PC-3 (cell line): ENCODE results near the gene TOGARAM2. TPM values are rescaled to one million over a fixed set of nuclear protein-coding genes. Genes with fewer than 3 reads are reported as not detected.
A peak's percentile ranks its signal among the peaks of the same experiment; 100 is the strongest.

ENCODE experiments used
- ATAC-seq: fragments of 200-7000 bp; cut with Tn5 transposase; 2 replicates; pipeline ENCODE4 v1.9.1; 2020; ENCODE audit warnings: mild to moderate bottlenecking, moderate library complexity
- BruUV-seq: library from RNA; stranded (reverse); fragments of 400-500 nt; replicated peaks from 2 replicates; lab custom pipeline; 2021; lab: Mats Ljungman, UMichigan
- CTCF ChIA-PET: fragments of 300-600 bp; sonication (Branson Sonifier 250); formaldehyde crosslinking; loops from one replicate; lab custom pipeline; 2022; ENCODE audit warnings: antibody characterized with exemption; lab: Charles Lee
- POLR2A ChIA-PET: fragments of 300-600 bp; sonication (Branson Sonifier 250); formaldehyde crosslinking; loops from one replicate; lab custom pipeline; 2022; ENCODE audit warnings: antibody characterized with exemption; ENCODE audit not compliant: unreplicated experiment; lab: Charles Lee
- DNase-seq: peaks from one replicate; pipeline ENCODE4 v3.0.0-alpha.2; 2015
- H2AFZ ChIP-seq: fragments of 300-600 bp; sonication (generic); 2 replicates; pipeline ENCODE4 v1.6.0; 2016; ENCODE audit warnings: antibody characterized with exemption, low read length
- H3F3A ChIP-seq: fragments of 300-600 bp; sonication (generic); one replicate; pipeline ENCODE4 v1.6.0; 2017; ENCODE audit warnings: antibody characterized with exemption, low read length, control low read depth, mild to moderate bottlenecking; ENCODE audit not compliant: unreplicated experiment
- H3K27ac ChIP-seq: fragments of 300-600 bp; sonication (generic); 2 replicates; pipeline ENCODE4 v1.5.1; 2016; ENCODE audit warnings: mild to moderate bottlenecking, low read length
- H3K27me3 ChIP-seq: fragments of 300-600 bp; sonication (generic); 2 replicates; pipeline ENCODE4 v1.6.1; 2016; ENCODE audit warnings: low read length, mixed read lengths
- H3K36me3 ChIP-seq: fragments of 300-600 bp; sonication (generic); 2 replicates; pipeline ENCODE4 v1.6.1; 2016; ENCODE audit warnings: low read depth, mixed run types, low read length, mixed read lengths
- H3K4me1 ChIP-seq: fragments of 300-600 bp; sonication (generic); 2 replicates; pipeline ENCODE4 v1.5.1; 2016; ENCODE audit warnings: low read length; ENCODE audit not compliant: insufficient read depth
- H3K4me2 ChIP-seq: fragments of 300-600 bp; sonication (generic); 2 replicates; pipeline ENCODE4 v1.6.0; 2016; ENCODE audit warnings: low read length
- H3K4me3 ChIP-seq: fragments of 300-600 bp; sonication (generic); 2 replicates; pipeline ENCODE4 v1.5.1; 2016; ENCODE audit warnings: mild to moderate bottlenecking, low read length, mixed read lengths
- H3K79me2 ChIP-seq: fragments of 300-600 bp; sonication (generic); 2 replicates; pipeline ENCODE4 v1.6.1; 2017; ENCODE audit warnings: low read length, mixed read lengths
- H3K9ac ChIP-seq: fragments of 300-600 bp; sonication (generic); 2 replicates; pipeline ENCODE4 v1.6.0; 2016; ENCODE audit warnings: mild to moderate bottlenecking, low read length
- H3K9me2 ChIP-seq: fragments of 300-600 bp; sonication (generic); replicated peaks from 2 replicates; pipeline ENCODE4 v1.6.1; 2016; ENCODE audit warnings: mixed run types, low read length, mixed read lengths
- H3K9me3 ChIP-seq: fragments of 300-600 bp; sonication (generic); 2 replicates; pipeline ENCODE4 v1.6.1; 2016; ENCODE audit warnings: low read length, mixed read lengths
- H4K20me1 ChIP-seq: fragments of 300-600 bp; sonication (generic); 2 replicates; pipeline ENCODE4 v1.6.1; 2016; ENCODE audit warnings: low read length, mixed read lengths
- EZH2 ChIP-seq: fragments of 300-600 bp; sonication (generic); IDR thresholded peaks from one replicate; pipeline ENCODE4 v1.6.1; 2017; ENCODE audit warnings: antibody characterized with exemption, mild to moderate bottlenecking, low read length; ENCODE audit not compliant: unreplicated experiment
- EZH2phosphoT487 ChIP-seq: fragments of 300-600 bp; sonication (generic); IDR thresholded peaks from 2 replicates; pipeline ENCODE4 v1.6.1; 2018; ENCODE audit warnings: mild to moderate bottlenecking, antibody characterized with exemption, low read length, borderline replicate concordance
- intact Hi-C: fragments of 100-400 bp; cut with micrococcal nuclease; formaldehyde crosslinking; loops from 2 replicates; pipeline ENCODE4 v1.9.0; 2023
- total RNA-seq: library from RNA; depleted of rRNA; stranded (reverse); fragments of >200 nt; gene quantifications from 2 replicates; pipeline ENCODE4 v1.2.3, GENCODE V29; 2014
- TF ChIP-seq, protein P1 (sequence below): fragments of 300-600 bp; sonication (generic); conservative IDR thresholded peaks from 2 replicates; pipeline ENCODE4 v1.5.1; 2017; ENCODE audit warnings: antibody characterized with exemption, low read depth, mild to moderate bottlenecking, low read length

Gene TOGARAM2
- total RNA-seq, 1 experiment from 2014 or later: not detected

DNA sequence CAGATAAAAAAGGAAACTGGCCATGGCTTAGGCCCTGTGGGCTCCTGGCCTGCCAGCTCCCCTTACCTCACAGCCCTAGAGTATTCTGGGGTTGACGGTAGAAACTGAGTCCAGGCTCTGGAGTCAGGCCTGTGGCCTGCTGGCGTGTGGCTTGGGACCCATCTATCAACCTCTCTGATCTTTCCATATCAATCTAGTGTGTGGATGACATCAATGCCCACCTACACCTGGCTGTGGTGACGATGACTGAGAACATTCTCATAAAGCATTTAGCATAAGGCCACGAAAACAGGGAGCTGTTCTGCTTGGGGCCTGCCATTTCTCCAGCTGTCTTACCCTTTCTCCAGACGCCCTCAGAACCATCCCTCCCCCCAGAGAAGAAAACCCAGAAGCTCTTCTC is 75.4 kb downstream of the TOGARAM2 start:
- Histone ChIP-seq H3K9me3 (no peaks in the 10 kb centered on the region), H3K27ac (no peak overlapping the region), H3K9me2 (no peaks in the 10 kb centered on the region), H3K4me1 (peaks cover 12% of the 10 kb centered on the region), H3F3A (no peaks in the 10 kb centered on the region), H3K79me2 (no peaks in the 10 kb centered on the region), H3K4me2 (no peak overlapping the region), H3K27me3 (no peaks in the 10 kb centered on the region), H3K9ac (no peak overlapping the region), H4K20me1 (no peaks in the 10 kb centered on the region), H3K4me3 (no peak overlapping the region), H2AFZ (no peak overlapping the region), H3K36me3 (no peaks in the 10 kb centered on the region)
- no TSS peak for BruUV-seq
- POLR2A ChIA-PET: no interaction called here
- CTCF ChIA-PET: no interaction called here
- no peak for ATAC-seq
- no peak for DNase-seq
- no peak for TF ChIP-seq EZH2
- TF ChIP-seq EZH2phosphoT487: no peak
- TF ChIP-seq, protein P1, sequence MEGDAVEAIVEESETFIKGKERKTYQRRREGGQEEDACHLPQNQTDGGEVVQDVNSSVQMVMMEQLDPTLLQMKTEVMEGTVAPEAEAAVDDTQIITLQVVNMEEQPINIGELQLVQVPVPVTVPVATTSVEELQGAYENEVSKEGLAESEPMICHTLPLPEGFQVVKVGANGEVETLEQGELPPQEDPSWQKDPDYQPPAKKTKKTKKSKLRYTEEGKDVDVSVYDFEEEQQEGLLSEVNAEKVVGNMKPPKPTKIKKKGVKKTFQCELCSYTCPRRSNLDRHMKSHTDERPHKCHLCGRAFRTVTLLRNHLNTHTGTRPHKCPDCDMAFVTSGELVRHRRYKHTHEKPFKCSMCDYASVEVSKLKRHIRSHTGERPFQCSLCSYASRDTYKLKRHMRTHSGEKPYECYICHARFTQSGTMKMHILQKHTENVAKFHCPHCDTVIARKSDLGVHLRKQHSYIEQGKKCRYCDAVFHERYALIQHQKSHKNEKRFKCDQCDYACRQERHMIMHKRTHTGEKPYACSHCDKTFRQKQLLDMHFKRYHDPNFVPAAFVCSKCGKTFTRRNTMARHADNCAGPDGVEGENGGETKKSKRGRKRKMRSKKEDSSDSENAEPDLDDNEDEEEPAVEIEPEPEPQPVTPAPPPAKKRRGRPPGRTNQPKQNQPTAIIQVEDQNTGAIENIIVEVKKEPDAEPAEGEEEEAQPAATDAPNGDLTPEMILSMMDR: no peak
- intact Hi-C loops: no loop called here

DNA sequence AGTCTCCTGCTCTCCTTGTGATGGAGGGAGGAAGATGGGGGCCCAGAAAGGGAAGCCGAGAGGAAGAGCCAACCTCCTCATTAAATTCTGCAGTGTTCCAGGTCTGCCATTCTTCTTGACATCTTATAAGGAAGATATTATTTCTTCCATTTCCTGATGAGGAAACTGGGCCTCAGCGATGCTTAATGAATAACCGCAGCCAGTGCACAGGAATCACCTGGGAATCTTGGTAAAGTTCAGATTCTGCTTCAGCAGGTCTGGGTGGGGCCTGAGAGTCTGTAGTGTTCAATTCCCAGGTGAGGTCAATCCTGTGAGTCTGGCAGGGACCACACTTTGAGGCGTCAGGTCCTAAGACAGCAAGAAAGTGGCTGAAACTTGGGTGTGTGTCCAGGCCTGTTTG is 75.9 kb downstream of the TOGARAM2 start:
- Histone ChIP-seq H3F3A (no peaks in the 10 kb centered on the region), H3K27me3 (no peaks in the 10 kb centered on the region), H3K4me2 (no peak overlapping the region), H2AFZ (no peak overlapping the region), H3K4me3 (no peak overlapping the region), H3K9me2 (no peaks in the 10 kb centered on the region), H3K36me3 (no peaks in the 10 kb centered on the region), H4K20me1 (no peaks in the 10 kb centered on the region), H3K79me2 (no peaks in the 10 kb centered on the region), H3K9ac (no peak overlapping the region), H3K4me1 (peaks cover 12% of the 10 kb centered on the region), H3K27ac (no peak overlapping the region), H3K9me3 (no peaks in the 10 kb centered on the region)
- POLR2A ChIA-PET: no interaction called here
- ATAC-seq (no peak), DNase-seq (no peak)
- BruUV-seq: no TSS peak
- CTCF ChIA-PET: interaction anchor here (0.6 kb wide), 1 partner anchor 12 kb away, joined by 3 read pairs; no protein-coding TSS in a partner anchor
- intact Hi-C loops: no loop called here
- TF ChIP-seq EZH2 (no peak), EZH2phosphoT487 (no peak)
- TF ChIP-seq, protein P1: no peak

DNA sequence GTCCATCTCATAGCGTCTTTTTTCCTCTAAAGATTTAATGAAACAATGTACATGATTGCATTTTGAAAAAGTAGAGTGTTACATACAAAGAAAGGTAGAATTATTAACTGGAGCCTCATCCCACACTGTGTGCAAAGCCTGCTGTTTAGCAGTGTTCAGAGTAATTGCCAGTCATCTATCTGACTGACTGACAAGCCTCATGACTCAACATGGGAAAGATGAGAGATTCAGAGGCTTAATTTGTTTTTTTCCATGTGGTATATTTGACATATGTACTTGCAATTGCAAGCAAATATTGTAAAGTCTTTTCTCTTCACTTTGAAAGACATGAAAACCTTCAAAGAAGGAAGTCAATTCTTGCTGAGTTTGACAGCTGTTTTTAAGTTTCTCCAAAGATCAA is 78.5 kb downstream of the TOGARAM2 start:
- H2AFZ ChIP-seq: no peak overlapping the region
- ATAC-seq (peak; percentile 64), DNase-seq (peak; percentile 37)
- no peaks in the 10 kb centered on the region for H3K36me3 ChIP-seq
- ChIA-PET CTCF (no interaction called here), POLR2A (no interaction called here)
- H3F3A ChIP-seq: no peaks in the 10 kb centered on the region
- no peak overlapping the region for H3K9ac ChIP-seq
- no peak overlapping the region for H3K4me3 ChIP-seq
- TF ChIP-seq EZH2 (no peak), EZH2phosphoT487 (no peak)
- TF ChIP-seq, protein P1: no peak
- H3K27me3 ChIP-seq: no peaks in the 10 kb centered on the region
- H3K79me2 ChIP-seq: no peaks in the 10 kb centered on the region
- H3K27ac ChIP-seq: no peak overlapping the region
- H3K9me2 ChIP-seq: no peaks in the 10 kb centered on the region
- H3K4me2 ChIP-seq: no peak overlapping the region
- no TSS peak for BruUV-seq
- H3K9me3 ChIP-seq: no peaks in the 10 kb centered on the region
- intact Hi-C loops: no loop called here
- H3K4me1 ChIP-seq: no peaks in the 10 kb centered on the region
- no peaks in the 10 kb centered on the region for H4K20me1 ChIP-seq
